T-helper 2 cell (primary cell): Measurements from ENCODE around the gene KCP.

ENCODE experiments used
- DNase-seq, 5 experiments: peaks; one replicate each; pipeline versions ENCODE4 v3.0.0 to v3.0.0-alpha.2; 2012 to 2022

KCP gene

DNA sequence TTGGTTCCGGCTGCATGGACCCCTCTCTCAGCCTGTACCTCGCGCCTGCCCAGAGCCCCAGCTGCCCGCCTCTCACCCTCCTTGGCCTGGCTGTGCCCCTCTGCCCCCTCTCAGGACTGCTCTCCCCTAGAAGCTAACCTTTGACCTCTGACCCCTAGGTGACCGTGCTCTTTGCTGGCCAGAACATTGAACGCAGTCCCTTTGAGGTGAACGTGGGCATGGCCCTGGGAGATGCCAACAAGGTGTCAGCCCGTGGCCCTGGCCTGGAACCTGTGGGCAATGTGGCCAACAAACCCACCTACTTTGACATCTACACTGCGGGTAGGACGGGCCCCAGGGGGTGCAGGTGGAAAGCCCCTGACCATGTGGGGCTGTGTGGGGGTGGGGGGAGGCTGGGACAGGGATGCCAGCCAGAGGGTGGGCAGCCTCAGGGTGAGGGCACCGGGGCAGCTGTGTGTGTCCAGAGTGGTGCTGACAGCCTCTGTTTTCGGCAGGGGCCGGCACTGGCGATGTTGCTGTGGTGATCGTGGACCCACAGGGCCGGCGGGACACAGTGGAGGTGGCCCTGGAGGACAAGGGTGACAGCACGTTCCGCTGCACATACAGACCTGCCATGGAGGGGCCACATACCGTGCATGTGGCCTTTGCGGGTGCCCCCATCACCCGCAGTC lies 72.3 kb downstream of the KCP start:
- no peak for DNase-seq

DNA sequence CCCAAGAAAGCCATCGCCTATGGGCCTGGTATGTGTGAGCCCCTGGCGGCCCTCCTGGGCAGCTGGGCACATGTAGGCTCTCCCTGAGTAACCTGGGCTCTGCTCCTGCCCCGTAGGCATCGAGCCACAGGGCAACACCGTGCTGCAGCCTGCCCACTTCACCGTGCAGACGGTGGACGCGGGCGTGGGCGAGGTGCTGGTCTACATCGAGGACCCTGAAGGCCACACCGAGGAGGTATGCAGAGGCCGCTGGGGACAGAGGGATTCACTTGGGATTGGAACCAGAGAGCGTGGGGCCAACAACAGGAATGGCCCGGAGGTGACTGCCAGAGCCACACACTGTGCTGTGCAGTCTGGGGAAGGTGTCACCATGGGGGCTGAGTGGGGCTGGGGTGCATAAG lies 73.0 kb downstream of the KCP start:
- no peak for DNase-seq

DNA sequence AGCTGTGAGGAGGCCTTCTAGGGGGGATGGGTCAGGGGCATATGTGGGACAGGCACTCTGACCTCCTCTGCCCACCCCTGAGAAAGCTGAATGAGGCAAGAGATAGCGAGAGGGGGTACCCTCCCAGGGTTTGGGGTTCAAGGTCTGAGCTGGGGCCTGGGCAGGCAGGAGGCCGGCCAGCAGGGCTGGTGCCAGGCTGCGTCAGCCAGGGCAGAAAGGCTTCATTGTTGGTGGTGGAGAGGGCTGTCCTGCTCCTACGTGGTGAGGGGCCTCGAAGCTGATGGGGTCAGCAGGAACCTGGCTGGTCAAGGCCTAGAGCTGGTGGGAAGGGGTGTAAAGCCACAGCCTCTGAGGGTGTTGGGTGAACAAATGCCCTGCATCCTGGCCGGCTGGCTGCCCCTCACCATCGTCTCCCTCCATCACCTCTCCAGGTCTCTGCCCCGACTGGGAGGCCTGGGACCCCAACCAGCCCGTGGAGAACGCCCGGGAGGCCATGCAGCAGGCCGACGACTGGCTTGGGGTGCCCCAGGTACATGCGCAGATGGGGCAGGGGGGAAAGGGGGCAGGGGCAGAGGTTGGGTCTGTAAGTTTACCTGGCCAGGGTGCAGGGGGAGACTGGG lies 73.7 kb downstream of the KCP start:
- DNase-seq, result no peak

DNA sequence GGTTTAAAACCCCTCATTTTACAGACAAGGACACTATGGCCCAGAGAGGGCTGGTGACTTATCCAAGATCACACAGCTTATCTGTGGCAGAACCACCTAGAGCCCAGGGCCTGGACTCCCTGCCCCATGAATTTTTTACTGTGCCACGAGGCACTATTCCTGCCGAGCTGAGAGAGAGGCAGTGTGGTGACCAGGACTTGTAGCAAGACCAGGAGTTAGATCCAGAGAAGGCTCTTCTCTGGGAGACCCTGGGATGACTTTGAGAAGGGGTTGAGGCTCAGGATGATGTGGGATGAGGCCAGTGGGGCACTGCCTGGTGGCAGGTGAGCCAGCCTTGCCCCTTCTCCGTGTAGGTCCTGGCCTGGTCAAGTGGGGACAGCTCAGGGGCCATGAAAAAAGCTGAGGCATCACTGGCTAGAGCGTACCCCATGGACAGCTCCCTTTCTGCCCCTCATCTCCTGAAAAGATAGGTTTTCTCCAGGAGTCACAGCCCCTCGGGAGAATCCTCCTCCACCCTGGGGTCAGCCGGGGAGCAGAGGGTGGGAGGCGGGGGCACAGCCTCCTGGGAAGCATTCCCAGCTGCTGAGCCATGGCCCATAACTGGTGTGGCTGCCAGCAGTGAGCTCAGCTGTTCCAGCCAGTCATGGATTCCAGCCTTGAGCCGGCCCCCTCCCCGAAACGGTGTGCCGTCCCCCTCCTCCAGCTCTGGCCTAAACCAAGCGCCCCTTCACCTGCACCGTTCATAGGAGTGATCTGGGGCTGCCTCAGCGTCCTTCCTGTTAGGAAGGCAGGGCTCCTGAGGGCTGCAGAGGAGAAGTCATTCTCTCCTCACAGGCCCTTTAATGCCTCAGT lies 74.5 kb downstream of the KCP start:
- no peak for DNase-seq

- no peak for DNase-seq
Observed at GRCh38 chr7:128835231-128835751, 75.2 kb downstream of the KCP start.

- no peak for DNase-seq
Observed at GRCh38 chr7:128833946-128834325, 76.6 kb downstream of the KCP start.

DNA sequence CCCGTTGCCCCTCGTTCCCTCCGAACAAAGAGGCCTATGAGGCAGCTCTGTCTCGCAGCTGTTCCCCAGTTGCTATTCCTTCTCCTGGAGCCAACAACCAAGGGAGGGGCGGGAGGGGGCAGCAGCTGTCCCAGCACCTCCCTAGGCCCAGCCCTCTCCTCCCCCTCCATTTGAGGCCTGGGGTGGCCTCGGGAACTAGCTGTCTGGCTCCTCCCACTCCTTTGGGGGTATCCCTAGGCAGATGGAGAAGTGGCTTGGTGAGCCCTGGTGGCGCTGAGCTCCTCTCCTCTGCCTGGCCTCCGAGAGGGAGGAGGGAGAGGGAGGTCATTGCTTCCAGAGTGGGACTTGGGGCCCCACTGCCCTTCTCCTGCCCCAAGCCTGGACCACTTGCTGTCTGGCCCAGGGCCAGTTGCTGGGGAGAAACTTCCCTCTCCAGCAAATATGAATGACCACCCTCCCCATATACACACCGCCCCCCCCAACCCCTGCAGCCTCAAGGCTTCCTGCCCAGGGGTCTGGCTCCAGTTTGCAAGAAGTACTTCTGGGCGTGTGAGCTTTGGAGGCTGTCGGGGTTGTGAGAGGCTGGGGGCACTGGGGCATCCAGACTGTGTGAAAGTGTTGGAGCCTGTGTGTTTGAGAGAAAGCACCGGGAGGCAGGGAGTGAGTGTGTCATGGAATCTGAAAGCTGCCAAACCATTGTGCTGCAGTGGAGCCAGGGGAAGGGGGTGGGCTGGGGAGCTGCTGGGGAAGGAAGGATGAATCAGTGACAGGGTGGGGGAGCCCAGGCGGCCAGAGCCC lies 77.2 kb downstream of the KCP start:
- no peak for DNase-seq

GRCh38 chr7:128832880-128833147 lies 77.7 kb downstream of the KCP start:
- no peak for DNase-seq

DNA sequence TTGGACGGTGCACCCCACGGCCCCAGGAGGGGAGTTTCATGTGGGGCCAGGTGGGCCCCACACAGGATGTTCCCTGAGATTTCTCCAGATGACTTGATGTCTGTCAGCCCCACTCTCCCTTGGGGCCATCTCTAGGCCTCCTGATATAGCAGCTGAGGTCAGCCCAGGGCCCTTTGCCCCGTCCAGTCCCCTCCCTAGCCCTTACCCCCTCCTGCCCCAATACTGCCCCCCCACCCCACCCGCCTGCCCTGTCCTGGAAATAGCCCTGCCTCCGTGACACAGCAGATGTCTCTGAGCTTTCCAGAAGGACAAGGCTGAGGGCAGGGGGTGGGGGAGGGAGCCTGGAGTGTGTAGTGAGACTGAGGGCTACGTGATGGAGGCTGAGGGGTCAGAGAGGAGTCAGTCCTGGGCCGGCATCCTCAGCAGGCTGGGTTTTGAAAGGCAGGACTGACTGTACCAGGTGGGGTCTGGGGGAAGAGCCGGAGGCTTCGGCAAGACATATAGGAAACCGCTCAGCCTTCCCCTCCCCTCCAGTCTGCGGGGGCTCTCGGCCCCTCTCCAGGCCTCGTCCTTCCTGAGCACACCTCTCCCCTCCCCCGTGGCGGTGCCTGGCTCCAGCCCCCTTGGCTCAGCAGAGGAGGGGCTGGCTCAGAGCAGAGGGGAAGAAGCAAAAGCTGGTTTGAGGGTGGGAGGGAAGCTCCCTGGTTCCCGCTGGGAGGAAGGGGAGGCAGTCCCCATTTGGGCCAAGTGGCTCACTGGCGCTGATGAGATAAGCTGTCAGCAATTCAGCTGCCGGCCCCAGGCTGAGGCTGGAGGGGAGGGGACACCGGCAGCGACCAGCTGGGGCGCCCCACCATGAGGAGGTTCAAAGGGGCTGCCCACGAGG lies 78.3 kb downstream of the KCP start:
- DNase-seq, result no peak

- DNase-seq, result no peak
Observed at GRCh38 chr7:128831178-128831993, 79.1 kb downstream of the KCP start.

GRCh38 chr7:128830231-128831177 lies 80.0 kb downstream of the KCP start, which contains the start of gene FLNC:
TSS of gene FLNC (plus strand) at chr7:128830406. CDS start at chr7:128830638, 232 bp downstream.
- peak in 2 of 5 experiments; percentile 13 to 47 for DNase-seq

DNA sequence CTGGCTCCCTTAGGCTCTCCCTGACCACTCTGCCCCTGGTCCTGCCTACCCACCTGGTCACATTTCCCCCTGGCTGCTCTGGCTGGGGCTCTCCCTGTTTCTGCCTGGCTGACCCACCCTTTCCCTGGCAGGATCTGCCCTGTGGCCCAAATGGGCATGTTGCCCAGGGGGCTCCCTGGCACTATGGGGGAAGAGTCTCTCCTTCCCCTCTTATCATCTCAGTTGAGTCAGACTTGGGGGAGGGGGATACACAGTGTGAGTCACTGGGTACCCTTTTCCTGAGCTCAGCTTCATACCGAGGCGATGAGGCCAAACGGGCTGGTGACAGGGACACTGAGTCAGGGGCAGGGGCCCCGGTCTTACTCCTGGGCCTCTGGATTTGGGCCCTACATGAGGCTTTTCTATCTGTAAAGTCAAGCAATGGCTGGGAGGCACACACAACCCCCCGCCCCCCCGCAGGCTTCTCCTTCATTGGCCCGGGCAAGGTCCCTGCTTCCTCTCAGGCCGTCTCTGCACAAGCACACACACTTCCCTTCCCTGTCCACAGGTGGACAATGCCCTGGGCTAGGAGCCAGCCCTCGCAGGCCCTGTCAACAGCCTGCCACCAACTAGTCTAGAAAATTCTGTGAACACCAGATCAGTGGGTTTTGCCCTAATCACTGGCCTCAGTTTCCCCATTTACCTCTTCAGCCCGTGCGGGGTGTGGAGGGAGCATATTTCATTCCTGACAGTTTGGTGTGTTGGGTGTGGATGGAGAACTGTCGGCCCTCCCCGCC lies 80.9 kb downstream of the KCP start:
- DNase-seq, result no peak

GRCh38 chr7:128827971-128828711 lies 82.4 kb downstream of the KCP start:
- no peak for DNase-seq

- no peak for DNase-seq
Observed at GRCh38 chr7:128827248-128827958, 83.1 kb downstream of the KCP start.

DNA sequence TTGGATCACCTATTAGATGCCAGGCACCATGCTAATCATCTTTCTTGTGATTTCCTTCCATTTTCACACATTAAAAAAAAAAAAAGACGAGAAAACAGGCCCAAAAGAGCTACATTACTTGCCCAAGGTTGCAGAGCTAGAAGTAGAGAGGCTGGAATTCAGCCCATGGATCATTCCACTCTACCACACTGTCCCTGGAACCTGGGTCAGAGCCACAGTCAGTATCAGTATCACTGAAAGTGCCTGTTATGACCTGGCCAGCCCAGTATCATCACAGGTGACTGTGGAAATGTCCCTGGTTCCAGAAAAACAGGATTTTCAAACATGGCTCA lies 83.6 kb downstream of the KCP start:
- no peak for DNase-seq
